Measurements from ENCODE around the gene MTFR2. TPM values are rescaled to one million over a fixed set of nuclear protein-coding genes. Genes with fewer than 3 reads are reported as not detected.

Gene MTFR2
- total and polyA plus RNA-seq, 4 donors, result 0.08 to 3.6 (median 0.21) TPM

GRCh38 chr6:136186363-136186762, 63.7 kb downstream of the MTFR2 start:
- no peak for DNase-seq (ENCODE audit: low spot score)
- Histone ChIP-seq H3K4me3 (ENCODE audit: low read depth in 1 of 3, low read length in 3 of 3) (no peak overlapping the region), H3K27ac (ENCODE audit: low read depth in 1 of 2, low read length in 2 of 2) (no peak overlapping the region), H3K4me1 (ENCODE audit: control insufficient read depth in 4 of 4, insufficient read depth in 4 of 4, low read length in 3 of 4) (peaks cover 0 to under 1% (median 0%) of the 10 kb centered on the region in 4 donors), H3K36me3 (ENCODE audit: control insufficient read depth in 4 of 4, insufficient read depth in 3 of 4, low read depth in 1 of 4, low read length in 3 of 4) (peaks cover 0 to 7% (median 1%) of the 10 kb centered on the region in 4 donors), H3K9me3 (ENCODE audit: control insufficient read depth in 4 of 4, low read length in 3 of 4) (no peaks in the 10 kb centered on the region), H3K9ac (ENCODE audit: low read depth in 1 of 2, low read length in 2 of 2) (no peak overlapping the region), H3K27me3 (ENCODE audit: control insufficient read depth in 4 of 4, insufficient read depth in 4 of 4, low read length in 3 of 4) (no peaks in the 10 kb centered on the region)
- TF ChIP-seq NR2F2 (IDR thresholded peaks at IDR 0.05) (no peak), JUND (IDR thresholded peaks at IDR 0.05) (no peak), REST (IDR thresholded peaks at IDR 0.05) (no peak), YY1 (IDR thresholded peaks at IDR 0.05) (no peak), MAX (IDR thresholded peaks at IDR 0.05) (no peak), HNF4G (IDR thresholded peaks at IDR 0.05) (no peak), FOXA2 (IDR thresholded peaks at IDR 0.05) (no peak), RAD21 (IDR thresholded peaks at IDR 0.05) (no peak), RXRA (IDR thresholded peaks at IDR 0.05) (no peak), HNF4A (conservative IDR thresholded peaks at IDR 0.05) (no peak), ATF3 (IDR thresholded peaks at IDR 0.05) (no peak), CTCF (IDR thresholded peaks at IDR 0.05; ENCODE audit: low read depth, low read length, missing input control) (no peak), ZBTB33 (IDR thresholded peaks at IDR 0.05) (no peak), TAF1 (conservative IDR thresholded peaks at IDR 0.05) (no peak), GABPA (IDR thresholded peaks at IDR 0.05 in 1 of 2, conservative IDR thresholded peaks at IDR 0.05 in 1 of 2) (no peak), SP1 (IDR thresholded peaks at IDR 0.05) (no peak), FOXA1 (IDR thresholded peaks at IDR 0.05) (no peak), EGR1 (IDR thresholded peaks at IDR 0.05; ENCODE audit: low read depth in 2 of 2) (no peak)
- 93% methylated on average over 1 of the region's 1 CpG for WGBS
